Stomach (tissue), 4 donors: ENCODE measurements around the gene CTF1.

Experiments
- CTCF ChIP-seq, 7 experiments: fragments of 450-650 bp in 4 of 7; fragments of 200-600 bp in 3 of 7; sonication (generic) in 3 of 7; IDR thresholded peaks; one replicate each; pipeline ENCODE4 v1.5.1; 2016 to 2019; ENCODE audit warnings: antibody characterized with exemption in 7 of 7, control low read depth in 2 of 7, mild to moderate bottlenecking in 1 of 7
- POLR2A ChIP-seq, 4 donors: fragments of 450-650 bp; IDR thresholded peaks; one replicate each; pipeline ENCODE4 v1.6.1; 2016; ENCODE audit warnings: antibody characterized with exemption in 4 of 4, control low read depth in 2 of 4, mild to moderate bottlenecking in 1 of 4, moderate library complexity in 1 of 4
- POLR2AphosphoS5 ChIP-seq, 3 donors: sonication (generic); formaldehyde crosslinking; IDR thresholded peaks; one replicate each; pipeline ENCODE4 v1.6.1; 2016; ENCODE audit warnings: antibody characterized with exemption in 3 of 3

- TF ChIP-seq POLR2AphosphoS5 (IDR thresholded peaks at IDR 0.05) (no peak), POLR2A (IDR thresholded peaks at IDR 0.05) (no peak), CTCF (IDR thresholded peaks at IDR 0.05) (no peak)
These were observed 3.6 kb upstream of the CTF1 start for GRCh38 chr16:30892670-30893416.
